Liver (tissue), 9 donors: Measurements from ENCODE around the gene USP44. TPM values are rescaled to one million over a fixed set of nuclear protein-coding genes. Genes with fewer than 3 reads are reported as not detected.

Experiments used
- DNase-seq: peaks from one replicate; pipeline ENCODE4 v3.0.0-alpha.2; 2017; ENCODE audit warnings: low spot score
- H3K27ac ChIP-seq, 2 donors: one replicate each; pipeline ENCODE4 v1.7.0; 2013; ENCODE audit warnings: inconsistent platforms in 2 of 2, low read length in 2 of 2, control low read depth in 1 of 2, low read depth in 1 of 2, mild to moderate bottlenecking in 1 of 2
- H3K27me3 ChIP-seq, 4 donors: one replicate each; pipeline versions ENCODE4 v1.6.1 to v1.7.0; 2013; ENCODE audit warnings: low read length in 3 of 4, inconsistent platforms in 1 of 4, mild to moderate bottlenecking in 1 of 4, moderate library complexity in 1 of 4; ENCODE audit not compliant: control insufficient read depth in 4 of 4, insufficient read depth in 4 of 4
- H3K36me3 ChIP-seq, 4 donors: one replicate each; pipeline versions ENCODE4 v1.6.1 to v1.7.0; 2013; ENCODE audit warnings: low read length in 3 of 4, mild to moderate bottlenecking in 3 of 4, low read depth in 1 of 4, moderate library complexity in 1 of 4; ENCODE audit not compliant: control insufficient read depth in 4 of 4, insufficient read depth in 3 of 4
- H3K4me1 ChIP-seq, 4 donors: one replicate each; pipeline versions ENCODE4 v1.6.1 to v1.7.0; 2013; ENCODE audit warnings: low read length in 3 of 4, mild to moderate bottlenecking in 3 of 4, moderate library complexity in 1 of 4; ENCODE audit not compliant: control insufficient read depth in 4 of 4, insufficient read depth in 4 of 4
- H3K4me3 ChIP-seq, 3 donors: one replicate each; pipeline versions ENCODE4 v1.6.1 to v1.7.0; 2013; ENCODE audit warnings: low read length in 3 of 3, control low read depth in 1 of 3, low read depth in 1 of 3, mild to moderate bottlenecking in 1 of 3
- H3K9ac ChIP-seq, 2 donors: one replicate each; pipeline ENCODE4 v1.7.0; 2013; ENCODE audit warnings: low read length in 2 of 2, mild to moderate bottlenecking in 2 of 2, moderate library complexity in 2 of 2, control low read depth in 1 of 2, low read depth in 1 of 2
- H3K9me3 ChIP-seq, 4 donors: one replicate each; pipeline versions ENCODE4 v1.6.1 to v1.7.0; 2013; ENCODE audit warnings: low read length in 3 of 4; ENCODE audit not compliant: control insufficient read depth in 4 of 4
- ATF3 ChIP-seq: IDR thresholded peaks from 2 replicates; pipeline ENCODE4 v1.6.1; 2016; ENCODE audit warnings: antibody characterized with exemption
- EGR1 ChIP-seq, 2 donors: IDR thresholded peaks; 2 replicates each; pipeline ENCODE4 v1.6.1; 2016 to 2018; ENCODE audit warnings: antibody characterized with exemption in 2 of 2, low read depth in 2 of 2
- FOXA1 ChIP-seq: IDR thresholded peaks from 2 replicates; pipeline ENCODE4 v1.6.1; 2016; ENCODE audit warnings: antibody characterized with exemption
- FOXA2 ChIP-seq: IDR thresholded peaks from 2 replicates; pipeline ENCODE4 v1.6.1; 2016; ENCODE audit warnings: antibody characterized with exemption
- GABPA ChIP-seq, 2 donors: IDR thresholded peaks in 1 of 2; conservative IDR thresholded peaks in 1 of 2; 2 replicates each; pipeline ENCODE4 v1.6.1; 2016; ENCODE audit warnings: antibody characterized with exemption in 2 of 2, mild to moderate bottlenecking in 1 of 2, moderate library complexity in 1 of 2
- HNF4A ChIP-seq, 2 donors: conservative IDR thresholded peaks; 2 replicates each; pipeline ENCODE4 v1.6.1; 2016; ENCODE audit warnings: antibody characterized with exemption in 2 of 2, mild to moderate bottlenecking in 2 of 2
- HNF4G ChIP-seq: IDR thresholded peaks from 2 replicates; pipeline ENCODE4 v1.6.1; 2016; ENCODE audit warnings: antibody characterized with exemption
- JUND ChIP-seq, 2 donors: IDR thresholded peaks; 2 replicates each; pipeline ENCODE4 v1.6.1; 2016; ENCODE audit warnings: antibody characterized with exemption in 2 of 2
- NR2F2 ChIP-seq: IDR thresholded peaks from 2 replicates; pipeline ENCODE4 v1.6.1; 2016; ENCODE audit warnings: antibody characterized with exemption
- RAD21 ChIP-seq, 2 donors: IDR thresholded peaks; 2 replicates each; pipeline ENCODE4 v1.6.1; 2016; ENCODE audit warnings: antibody characterized with exemption in 2 of 2, mild to moderate bottlenecking in 2 of 2
- RXRA ChIP-seq, 2 donors: IDR thresholded peaks; 2 replicates each; pipeline ENCODE4 v1.6.1; 2017 to 2018; ENCODE audit warnings: antibody characterized with exemption in 2 of 2, mild to moderate bottlenecking in 1 of 2
- SP1 ChIP-seq: IDR thresholded peaks from 2 replicates; pipeline ENCODE4 v1.6.1; 2018; ENCODE audit warnings: antibody characterized with exemption, mild to moderate bottlenecking
- TAF1 ChIP-seq: conservative IDR thresholded peaks from 2 replicates; pipeline ENCODE4 v1.6.1; 2016; ENCODE audit warnings: antibody characterized with exemption, mild to moderate bottlenecking
- ZBTB33 ChIP-seq: IDR thresholded peaks from 2 replicates; pipeline ENCODE4 v1.6.1; 2016; ENCODE audit warnings: antibody characterized with exemption
- WGBS: extraction: QIAGEN DNeasy Blood & Tissue Kit; methylation state at CpG from one replicate; pipeline ENCODE4 v1.1.7; 2013; 5-methylcytosine and 5-hydroxymethylcytosine counted together
- polyA plus RNA-seq, 2 donors: library from polyadenylated mRNA; stranded (reverse) in 1 of 2; unstranded in 1 of 2; fragments of 200-250 nt in 1 of 2; fragments of >200 nt in 1 of 2; fragmentation: Nextera tagmentation in 1 of 2; extraction: Ambion mirVana in 1 of 2; gene quantifications; one replicate each; pipeline versions ENCODE4 v1.2.1 to v1.2.3, GENCODE V29; 2013 to 2015
- total RNA-seq, 2 donors: library from RNA; depleted of rRNA; stranded (reverse); fragments of >200 nt; gene quantifications; one replicate each; pipeline ENCODE4 v1.2.3, GENCODE V29; 2014
- TF ChIP-seq, protein P1 (sequence below): IDR thresholded peaks from 2 replicates; pipeline ENCODE4 v1.6.1; 2016; ENCODE audit warnings: antibody characterized with exemption, mild to moderate bottlenecking
- TF ChIP-seq, protein P2 (sequence below): IDR thresholded peaks from 2 replicates; pipeline ENCODE4 v1.6.1; 2016; ENCODE audit warnings: antibody characterized with exemption
- TF ChIP-seq, protein P3 (sequence below): fragments of 150-350 bp; IDR thresholded peaks from 2 replicates; pipeline ENCODE4 v1.5.1; 2017; ENCODE audit warnings: improper control_type of control experiment, low read depth, low read length; ENCODE audit not compliant: missing input control
- donor health status: healthy.
- donor health status: healthy.
- donor health status: healthy.
- donor health status: healthy.
- donor health status: healthy.

Gene USP44
- total and polyA plus RNA-seq, 4 donors, result 0.03 to 0.33 (median 0.14) TPM; not detected in 1

- Histone ChIP-seq H3K27me3 (no peaks in the 10 kb centered on the region), H3K9me3 (no peaks in the 10 kb centered on the region), H3K4me3 (no peak overlapping the region), H3K4me1 (no peaks in the 10 kb centered on the region), H3K9ac (no peak overlapping the region), H3K36me3 (no peaks in the 10 kb centered on the region), H3K27ac (no peak overlapping the region)
- no peak for DNase-seq
- TF ChIP-seq, protein P1, sequence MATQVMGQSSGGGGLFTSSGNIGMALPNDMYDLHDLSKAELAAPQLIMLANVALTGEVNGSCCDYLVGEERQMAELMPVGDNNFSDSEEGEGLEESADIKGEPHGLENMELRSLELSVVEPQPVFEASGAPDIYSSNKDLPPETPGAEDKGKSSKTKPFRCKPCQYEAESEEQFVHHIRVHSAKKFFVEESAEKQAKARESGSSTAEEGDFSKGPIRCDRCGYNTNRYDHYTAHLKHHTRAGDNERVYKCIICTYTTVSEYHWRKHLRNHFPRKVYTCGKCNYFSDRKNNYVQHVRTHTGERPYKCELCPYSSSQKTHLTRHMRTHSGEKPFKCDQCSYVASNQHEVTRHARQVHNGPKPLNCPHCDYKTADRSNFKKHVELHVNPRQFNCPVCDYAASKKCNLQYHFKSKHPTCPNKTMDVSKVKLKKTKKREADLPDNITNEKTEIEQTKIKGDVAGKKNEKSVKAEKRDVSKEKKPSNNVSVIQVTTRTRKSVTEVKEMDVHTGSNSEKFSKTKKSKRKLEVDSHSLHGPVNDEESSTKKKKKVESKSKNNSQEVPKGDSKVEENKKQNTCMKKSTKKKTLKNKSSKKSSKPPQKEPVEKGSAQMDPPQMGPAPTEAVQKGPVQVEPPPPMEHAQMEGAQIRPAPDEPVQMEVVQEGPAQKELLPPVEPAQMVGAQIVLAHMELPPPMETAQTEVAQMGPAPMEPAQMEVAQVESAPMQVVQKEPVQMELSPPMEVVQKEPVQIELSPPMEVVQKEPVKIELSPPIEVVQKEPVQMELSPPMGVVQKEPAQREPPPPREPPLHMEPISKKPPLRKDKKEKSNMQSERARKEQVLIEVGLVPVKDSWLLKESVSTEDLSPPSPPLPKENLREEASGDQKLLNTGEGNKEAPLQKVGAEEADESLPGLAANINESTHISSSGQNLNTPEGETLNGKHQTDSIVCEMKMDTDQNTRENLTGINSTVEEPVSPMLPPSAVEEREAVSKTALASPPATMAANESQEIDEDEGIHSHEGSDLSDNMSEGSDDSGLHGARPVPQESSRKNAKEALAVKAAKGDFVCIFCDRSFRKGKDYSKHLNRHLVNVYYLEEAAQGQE, result no peak
- TF ChIP-seq SP1 (no peak), HNF4A (conservative IDR thresholded peaks at IDR 0.05) (no peak), TAF1 (no peak), ATF3 (no peak), ZBTB33 (no peak), RAD21 (IDR thresholded peaks at IDR 0.05) (no peak), HNF4G (no peak), FOXA2 (no peak), NR2F2 (no peak), JUND (IDR thresholded peaks at IDR 0.05) (no peak), EGR1 (IDR thresholded peaks at IDR 0.05; ENCODE audit: low read depth in 2 of 2) (no peak), RXRA (IDR thresholded peaks at IDR 0.05) (no peak), FOXA1 (no peak), GABPA (IDR thresholded peaks at IDR 0.05 in 1 of 2, conservative IDR thresholded peaks at IDR 0.05 in 1 of 2) (no peak)
- TF ChIP-seq, protein P2, sequence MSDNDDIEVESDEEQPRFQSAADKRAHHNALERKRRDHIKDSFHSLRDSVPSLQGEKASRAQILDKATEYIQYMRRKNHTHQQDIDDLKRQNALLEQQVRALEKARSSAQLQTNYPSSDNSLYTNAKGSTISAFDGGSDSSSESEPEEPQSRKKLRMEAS, result no peak
- TF ChIP-seq, protein P3, sequence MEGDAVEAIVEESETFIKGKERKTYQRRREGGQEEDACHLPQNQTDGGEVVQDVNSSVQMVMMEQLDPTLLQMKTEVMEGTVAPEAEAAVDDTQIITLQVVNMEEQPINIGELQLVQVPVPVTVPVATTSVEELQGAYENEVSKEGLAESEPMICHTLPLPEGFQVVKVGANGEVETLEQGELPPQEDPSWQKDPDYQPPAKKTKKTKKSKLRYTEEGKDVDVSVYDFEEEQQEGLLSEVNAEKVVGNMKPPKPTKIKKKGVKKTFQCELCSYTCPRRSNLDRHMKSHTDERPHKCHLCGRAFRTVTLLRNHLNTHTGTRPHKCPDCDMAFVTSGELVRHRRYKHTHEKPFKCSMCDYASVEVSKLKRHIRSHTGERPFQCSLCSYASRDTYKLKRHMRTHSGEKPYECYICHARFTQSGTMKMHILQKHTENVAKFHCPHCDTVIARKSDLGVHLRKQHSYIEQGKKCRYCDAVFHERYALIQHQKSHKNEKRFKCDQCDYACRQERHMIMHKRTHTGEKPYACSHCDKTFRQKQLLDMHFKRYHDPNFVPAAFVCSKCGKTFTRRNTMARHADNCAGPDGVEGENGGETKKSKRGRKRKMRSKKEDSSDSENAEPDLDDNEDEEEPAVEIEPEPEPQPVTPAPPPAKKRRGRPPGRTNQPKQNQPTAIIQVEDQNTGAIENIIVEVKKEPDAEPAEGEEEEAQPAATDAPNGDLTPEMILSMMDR, result no peak
- 65% methylated on average over 5 of the region's 5 CpGs for WGBS
Measured at GRCh38 chr12:95532851-95533250, 18.4 kb downstream of the USP44 start.
